Cardiac fibroblast (primary cell): ENCODE results near the gene PTPRN2.
"Not testable (repeated sequence)": the region's sequence is repeated elsewhere in the genome, so short reads cannot be mapped to it uniquely, and the experiment has no call there.

Experiments
- DNase-seq, 2 donors: peaks; one replicate each; pipeline versions ENCODE4 v3.0.0 to v3.0.0-alpha.2; 2010; ENCODE audit warnings: low read depth in 2 of 2
- H3K4me3 ChIP-seq, 2 donors: replicated peaks in 1 of 2; 1 replicate in 1 of 2; 2 replicates in 1 of 2; pipeline ENCODE4 v1.5.1; 2011; ENCODE audit warnings: low read depth in 2 of 2, low read length in 2 of 2, mild to moderate bottlenecking in 2 of 2, moderate library complexity in 1 of 2
- TF ChIP-seq, protein P1 (sequence below): IDR thresholded peaks from one replicate; pipeline ENCODE4 v1.5.1; 2011; ENCODE audit warnings: low read depth, mild to moderate bottlenecking, low read length, inconsistent platforms

Gene PTPRN2

DNA sequence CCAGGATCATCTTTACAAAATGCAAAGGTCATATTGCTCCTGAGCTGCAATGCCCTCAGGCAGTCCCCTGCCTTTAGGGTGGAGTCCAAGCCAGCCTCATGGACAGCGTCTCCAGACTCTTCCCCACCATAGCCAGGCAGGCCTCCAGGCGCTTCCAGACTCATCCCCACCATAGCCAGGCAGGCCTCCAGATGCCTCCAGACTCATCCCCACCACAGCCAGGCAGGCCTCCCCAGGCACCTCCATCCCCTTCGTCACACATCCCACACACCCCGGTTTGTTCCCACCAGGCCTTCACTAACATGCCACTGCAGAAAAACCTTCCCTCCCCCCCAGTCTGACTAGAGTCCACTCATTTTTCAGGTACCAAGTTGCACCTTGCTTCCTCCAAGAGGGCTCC is 70.1 kb downstream of the PTPRN2 start:
- no peak overlapping the region for H3K4me3 ChIP-seq
- no peak for DNase-seq
- TF ChIP-seq, protein P1, sequence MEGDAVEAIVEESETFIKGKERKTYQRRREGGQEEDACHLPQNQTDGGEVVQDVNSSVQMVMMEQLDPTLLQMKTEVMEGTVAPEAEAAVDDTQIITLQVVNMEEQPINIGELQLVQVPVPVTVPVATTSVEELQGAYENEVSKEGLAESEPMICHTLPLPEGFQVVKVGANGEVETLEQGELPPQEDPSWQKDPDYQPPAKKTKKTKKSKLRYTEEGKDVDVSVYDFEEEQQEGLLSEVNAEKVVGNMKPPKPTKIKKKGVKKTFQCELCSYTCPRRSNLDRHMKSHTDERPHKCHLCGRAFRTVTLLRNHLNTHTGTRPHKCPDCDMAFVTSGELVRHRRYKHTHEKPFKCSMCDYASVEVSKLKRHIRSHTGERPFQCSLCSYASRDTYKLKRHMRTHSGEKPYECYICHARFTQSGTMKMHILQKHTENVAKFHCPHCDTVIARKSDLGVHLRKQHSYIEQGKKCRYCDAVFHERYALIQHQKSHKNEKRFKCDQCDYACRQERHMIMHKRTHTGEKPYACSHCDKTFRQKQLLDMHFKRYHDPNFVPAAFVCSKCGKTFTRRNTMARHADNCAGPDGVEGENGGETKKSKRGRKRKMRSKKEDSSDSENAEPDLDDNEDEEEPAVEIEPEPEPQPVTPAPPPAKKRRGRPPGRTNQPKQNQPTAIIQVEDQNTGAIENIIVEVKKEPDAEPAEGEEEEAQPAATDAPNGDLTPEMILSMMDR = no peak

DNA sequence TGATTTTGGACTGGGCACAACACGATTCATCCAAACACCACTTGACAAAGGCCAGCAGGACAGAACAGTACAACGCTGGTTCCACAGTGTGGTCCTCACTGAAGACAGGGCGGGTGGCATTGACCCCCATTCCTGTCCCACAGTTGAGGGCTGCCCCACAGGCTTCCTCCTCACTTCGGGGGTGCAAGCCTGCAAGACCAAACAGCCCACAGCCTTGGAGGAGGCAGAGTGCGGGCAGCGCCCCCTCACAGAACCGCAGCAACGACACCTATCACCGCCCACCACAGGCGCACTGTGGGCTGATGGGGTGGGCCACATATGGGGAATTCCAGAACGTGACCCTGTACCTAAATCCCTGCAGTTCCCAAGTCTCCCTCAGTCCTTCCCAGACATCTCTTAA is 70.6 kb downstream of the PTPRN2 start:
- TF ChIP-seq, protein P1 = no peak
- DNase-seq = no peak
- no peak overlapping the region for H3K4me3 ChIP-seq

DNA sequence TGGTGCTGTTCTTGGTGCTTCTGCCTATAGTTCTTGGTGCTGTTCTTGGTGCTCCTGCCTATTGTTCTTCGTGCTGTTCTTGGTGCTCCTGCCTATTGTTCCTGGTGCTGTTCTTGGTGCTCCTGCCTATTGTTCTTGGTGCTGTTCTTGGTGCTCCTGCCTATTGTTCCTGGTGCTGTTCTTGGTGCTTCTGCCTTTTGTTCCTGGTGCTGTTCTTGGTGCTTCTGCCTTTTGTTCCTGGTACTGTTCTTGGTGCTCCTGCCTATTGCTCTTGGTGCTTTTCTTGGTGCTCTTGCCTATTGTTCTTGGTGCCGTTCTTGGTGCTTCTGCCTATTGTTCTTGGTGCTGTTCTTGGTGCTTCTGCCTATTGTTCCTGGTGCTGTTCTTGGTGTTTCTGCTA is 71.1 kb downstream of the PTPRN2 start:
- H3K4me3 ChIP-seq = no peak overlapping the region
- TF ChIP-seq, protein P1 = no peak
- DNase-seq = no peak

DNA sequence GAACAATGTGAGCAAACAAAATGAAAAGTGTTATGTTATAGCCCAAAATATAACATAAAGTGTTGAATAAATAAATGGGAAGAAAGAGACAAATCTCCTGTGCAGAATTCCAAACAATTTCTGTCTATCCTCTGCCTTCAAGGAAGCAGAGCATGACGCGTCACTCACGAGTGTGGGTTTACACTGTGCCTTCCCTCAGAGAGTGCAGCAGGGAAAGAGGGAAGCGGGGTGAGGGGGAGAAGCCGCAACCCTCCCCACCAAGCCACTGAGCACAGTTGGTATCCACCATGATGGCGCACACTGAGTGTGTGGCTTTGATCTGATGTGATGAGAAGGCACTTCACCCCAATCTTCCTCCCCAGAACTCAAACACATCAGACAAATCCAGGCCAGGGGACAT is 74.8 kb downstream of the PTPRN2 start:
- TF ChIP-seq, protein P1 = no peak

DNA sequence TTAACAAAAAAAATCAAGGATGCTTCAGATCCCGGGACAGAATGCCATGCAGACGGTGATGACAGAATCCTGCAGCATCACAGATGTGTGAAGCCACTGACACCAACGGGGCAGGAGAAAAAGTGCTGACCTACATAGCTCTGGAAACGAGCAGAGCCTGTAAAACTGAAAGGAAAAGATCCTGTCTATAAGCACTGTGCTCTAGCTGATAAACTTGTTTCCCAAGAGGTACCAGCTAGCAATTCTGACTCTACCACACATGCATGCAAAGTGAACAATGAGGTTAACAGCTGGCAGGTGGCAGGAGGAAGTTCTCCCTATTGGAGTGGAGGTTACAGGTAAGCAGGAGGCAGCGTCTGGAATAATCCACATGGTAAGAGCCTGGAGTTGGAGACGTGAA is 75.6 kb downstream of the PTPRN2 start:
- no peak overlapping the region for H3K4me3 ChIP-seq
- no peak for DNase-seq
- TF ChIP-seq, protein P1 = no peak

More for the DNA sequence above, 74.8 kb downstream of the PTPRN2 start:
- H3K4me3 ChIP-seq = no peak overlapping the region
- no peak for DNase-seq

DNA sequence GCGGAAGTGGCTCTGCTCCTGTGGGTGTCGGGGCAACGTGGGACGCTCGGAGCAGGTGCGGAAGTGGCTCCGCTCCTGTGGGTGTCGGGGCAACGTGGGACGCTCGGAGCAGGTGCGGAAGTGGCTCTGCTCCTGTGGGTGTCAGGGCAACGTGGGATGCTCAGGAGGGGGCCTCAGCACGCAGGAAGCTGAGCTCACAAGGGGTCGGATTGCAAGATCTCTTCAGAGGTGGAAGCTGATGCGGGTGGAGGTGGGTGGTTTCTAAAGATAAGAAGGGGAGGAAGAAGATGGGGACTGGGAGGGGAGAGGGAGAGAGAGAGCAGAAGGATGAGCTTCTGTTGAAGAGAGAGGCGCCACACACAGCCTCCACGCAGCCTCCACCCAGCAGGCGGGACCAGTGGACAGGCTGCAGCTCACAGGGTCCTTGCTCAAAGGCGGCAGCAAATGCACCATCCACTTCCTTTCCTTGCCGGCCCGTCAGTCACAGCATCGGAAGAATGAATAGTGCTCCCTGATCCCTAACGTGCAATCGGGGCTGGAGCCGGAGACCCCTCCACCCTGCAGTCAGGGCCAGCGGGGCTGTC is 78.7 kb downstream of the PTPRN2 start:
- TF ChIP-seq, protein P1 = no peak
- H3K4me3 ChIP-seq = no peak overlapping the region

DNA sequence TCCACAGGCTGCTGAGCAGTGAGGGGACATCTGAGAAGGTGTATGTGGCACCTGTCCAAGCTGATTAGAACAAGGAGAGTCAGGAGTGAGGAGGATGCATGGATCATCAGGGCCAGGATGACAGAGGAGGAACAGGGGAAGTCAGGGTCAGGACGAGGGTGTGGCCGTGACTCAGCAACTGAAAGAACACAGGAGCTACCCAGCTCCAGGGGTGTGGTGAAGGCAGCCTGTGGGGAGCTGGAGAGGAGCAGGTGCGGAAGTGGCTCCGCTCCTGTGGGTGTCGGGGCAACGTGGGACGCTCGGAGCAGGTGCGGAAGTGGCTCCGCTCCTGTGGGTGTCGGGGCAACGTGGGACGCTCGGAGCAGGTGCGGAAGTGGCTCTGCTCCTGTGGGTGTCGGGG is 79.3 kb downstream of the PTPRN2 start:
- H3K4me3 ChIP-seq, DNase-seq: not testable (repeated sequence)

More for the DNA sequence above, 78.7 kb downstream of the PTPRN2 start:
- no peak for DNase-seq
